H1 (cell line): ENCODE results near the gene MLF1. TPM values are rescaled to one million over a fixed set of nuclear protein-coding genes. Genes with fewer than 3 reads are reported as not detected.
A peak's percentile ranks its signal among the peaks of the same experiment; 100 is the strongest.

ENCODE experiments used
- CTCF ChIA-PET: fragments of 300-600 bp; sonication (Branson Sonifier 250); formaldehyde crosslinking; loops from one replicate; lab custom pipeline; 2021; ENCODE audit not compliant: partially characterized antibody; lab: Charles Lee
- POLR2A ChIA-PET: fragments of 300-600 bp; sonication (Branson Sonifier 250); formaldehyde crosslinking; loops from one replicate; lab custom pipeline; 2021; ENCODE audit warnings: inconsistent platforms; ENCODE audit not compliant: partially characterized antibody; lab: Charles Lee
- DNase-seq, 2 experiments: peaks; one replicate each; pipeline versions ENCODE4 v3.0.0 to v3.0.0-alpha.2; 2010 to 2022; ENCODE audit warnings: low spot score in 2 of 2, low read depth in 1 of 2, mixed read lengths in 1 of 2
- FAIRE-seq: peaks from 2 replicates; lab custom pipeline; 2011; peaks lifted over from hg19 to GRCh38; lab: Jason Lieb, UNC
- H2AFZ ChIP-seq: 2 replicates; pipeline ENCODE4 v1.8.1; 2012; ENCODE audit warnings: low read length, inconsistent platforms
- H2AK5ac ChIP-seq: 2 replicates; pipeline ENCODE4 v1.6.1; 2013; ENCODE audit warnings: low read depth, low read length
- H2BK120ac ChIP-seq: replicated peaks from 2 replicates; pipeline ENCODE3; 2013; ENCODE audit warnings: low read depth, low read length, inconsistent platforms
- H2BK12ac ChIP-seq: 2 replicates; pipeline ENCODE4 v1.6.1; 2013; ENCODE audit warnings: low read depth, low read length
- H2BK15ac ChIP-seq: 2 replicates; pipeline ENCODE4 v1.6.1; 2013; ENCODE audit warnings: low read length
- H2BK20ac ChIP-seq: 2 replicates; pipeline ENCODE4 v1.6.1; 2013; ENCODE audit warnings: low read length
- H2BK5ac ChIP-seq: 2 replicates; pipeline ENCODE4 v1.6.1; 2013; ENCODE audit warnings: low read depth, low read length
- H3K14ac ChIP-seq: 2 replicates; pipeline ENCODE4 v1.6.1; 2013; ENCODE audit warnings: inconsistent platforms; ENCODE audit not compliant: insufficient read length
- H3K18ac ChIP-seq: 2 replicates; pipeline ENCODE4 v1.6.1; 2013; ENCODE audit warnings: low read length; ENCODE audit errors: extremely low read depth
- H3K23ac ChIP-seq: 2 replicates; pipeline ENCODE4 v1.6.1; 2013; ENCODE audit warnings: inconsistent platforms; ENCODE audit not compliant: insufficient read length
- H3K23me2 ChIP-seq: 2 replicates; pipeline ENCODE4 v1.6.1; 2013; ENCODE audit warnings: low read depth, low read length
- H3K27ac ChIP-seq: 2 replicates; pipeline ENCODE4 v1.6.1; 2011; ENCODE audit warnings: low read depth, low read length, inconsistent platforms
- H3K27me3 ChIP-seq, 4 experiments: replicated peaks in 1 of 4; 1 replicate in 1 of 4; 2 replicates in 3 of 4; pipeline versions ENCODE4 v1.6.1 to v1.8.1; 2011 to 2013; ENCODE audit warnings: low read length in 3 of 4, mild to moderate bottlenecking in 3 of 4, inconsistent platforms in 2 of 4, mixed read lengths in 2 of 4, moderate library complexity in 1 of 4; ENCODE audit not compliant: control insufficient read depth in 3 of 4, insufficient read depth in 3 of 4; ENCODE audit errors: extremely low read depth in 1 of 4
- H3K36me3 ChIP-seq, 4 experiments: 2 replicates each; pipeline versions ENCODE4 v1.6.1 to v1.8.1; 2011 to 2013; ENCODE audit warnings: mild to moderate bottlenecking in 4 of 4, low read length in 3 of 4, moderate library complexity in 2 of 4, control low read depth in 1 of 4, inconsistent platforms in 1 of 4; ENCODE audit not compliant: insufficient read depth in 4 of 4, control insufficient read depth in 2 of 4
- H3K4ac ChIP-seq: replicated peaks from 2 replicates; pipeline ENCODE3; 2013; ENCODE audit warnings: low read length, low read depth, mixed read lengths, inconsistent platforms; ENCODE audit not compliant: insufficient read length
- H3K4me1 ChIP-seq, 4 experiments: replicated peaks in 1 of 4; 1 replicate in 1 of 4; 2 replicates in 3 of 4; pipeline versions ENCODE4 v1.6.1 to v1.8.1; 2011 to 2013; ENCODE audit warnings: low read length in 3 of 4, inconsistent platforms in 2 of 4, mixed read lengths in 1 of 4; ENCODE audit not compliant: insufficient read depth in 4 of 4, control insufficient read depth in 3 of 4
- H3K4me2 ChIP-seq, 2 experiments: 2 replicates each; pipeline versions ENCODE4 v1.6.1 to v1.8.1; 2011 to 2013; ENCODE audit warnings: low read depth in 2 of 2, low read length in 2 of 2, control low read depth in 1 of 2, inconsistent platforms in 1 of 2, mild to moderate bottlenecking in 1 of 2; ENCODE audit not compliant: insufficient read depth in 1 of 2
- H3K4me3 ChIP-seq, 4 experiments: fragments of 200-600, 300-600 bp in 1 of 4; sonication (generic), shearing (Covaris generic), sonication (Bioruptor Twin) in 1 of 4; 2 replicates each; pipeline versions ENCODE4 v1.5.1 to v1.8.1; 2011 to 2016; ENCODE audit warnings: low read length in 4 of 4, low read depth in 3 of 4, control low read depth in 2 of 4, inconsistent platforms in 2 of 4, mild to moderate bottlenecking in 2 of 4, mixed read lengths in 1 of 4, moderate library complexity in 1 of 4; ENCODE audit not compliant: insufficient read depth in 2 of 4; ENCODE audit errors: extremely low read depth in 1 of 4
- H3K56ac ChIP-seq: replicated peaks from 2 replicates; pipeline ENCODE3; 2013; ENCODE audit warnings: low read depth, mild to moderate bottlenecking, mixed read lengths, low read length, inconsistent platforms; ENCODE audit not compliant: insufficient read length
- H3K79me1 ChIP-seq: 2 replicates; pipeline ENCODE4 v1.6.1; 2013; ENCODE audit warnings: low read depth, low read length, control low read depth
- H3K79me2 ChIP-seq, 2 experiments: 2 replicates each; pipeline versions ENCODE4 v1.6.1 to v1.8.1; 2012 to 2013; ENCODE audit warnings: low read length in 2 of 2, mild to moderate bottlenecking in 2 of 2, inconsistent platforms in 1 of 2; ENCODE audit not compliant: insufficient read depth in 2 of 2, control insufficient read depth in 1 of 2
- H3K9ac ChIP-seq, 4 experiments: replicated peaks in 1 of 4; 1 replicate in 1 of 4; 2 replicates in 3 of 4; pipeline versions ENCODE4 v1.6.1 to v1.8.1; 2011 to 2013; ENCODE audit warnings: low read depth in 3 of 4, low read length in 3 of 4, control low read depth in 2 of 4, mild to moderate bottlenecking in 2 of 4, moderate library complexity in 2 of 4, inconsistent platforms in 1 of 4; ENCODE audit errors: extremely low read depth in 1 of 4
- H3K9me3 ChIP-seq, 2 experiments: 2 replicates each; pipeline versions ENCODE4 v1.6.1 to v1.8.1; 2012 to 2013; ENCODE audit warnings: mild to moderate bottlenecking in 2 of 2, moderate library complexity in 2 of 2, control low read depth in 1 of 2, inconsistent platforms in 1 of 2, low read depth in 1 of 2, low read length in 1 of 2, mixed read lengths in 1 of 2; ENCODE audit not compliant: insufficient read depth in 2 of 2
- H4K20me1 ChIP-seq, 2 experiments: replicated peaks in 1 of 2; 2 replicates each; pipeline versions ENCODE3 to v1.8.1; 2011 to 2013; ENCODE audit warnings: inconsistent platforms in 2 of 2, low read length in 2 of 2, mild to moderate bottlenecking in 1 of 2; ENCODE audit not compliant: insufficient read depth in 2 of 2, control insufficient read depth in 1 of 2
- H4K5ac ChIP-seq: 2 replicates; pipeline ENCODE4 v1.6.1; 2013; ENCODE audit warnings: low read length, low read depth, mixed read lengths, inconsistent platforms; ENCODE audit not compliant: insufficient read length
- H4K8ac ChIP-seq: 2 replicates; pipeline ENCODE4 v1.8.0; 2013; ENCODE audit warnings: mild to moderate bottlenecking, moderate library complexity, low read length, inconsistent platforms; ENCODE audit not compliant: insufficient read depth; ENCODE audit errors: extremely low read depth
- H4K91ac ChIP-seq: replicated peaks from 2 replicates; pipeline ENCODE3; 2013; ENCODE audit warnings: low read length, mixed read lengths, inconsistent platforms; ENCODE audit not compliant: insufficient read length
- CTCF ChIP-seq, 3 experiments: IDR thresholded peaks; 1 replicate in 2 of 3; 2 replicates in 1 of 3; pipeline versions ENCODE4 v1.5.1 to v1.6.1; 2011; ENCODE audit warnings: low read length in 3 of 3, mild to moderate bottlenecking in 3 of 3, inconsistent platforms in 2 of 3, low read depth in 1 of 3, moderate library complexity in 1 of 3; ENCODE audit not compliant: insufficient read depth in 1 of 3; ENCODE audit errors: control extremely low read depth in 1 of 3
- PHF8 ChIP-seq: fragments of 200-600 bp; sonication (generic); conservative IDR thresholded peaks from 2 replicates; pipeline ENCODE4 v1.7.1; 2012; ENCODE audit warnings: low read depth, mild to moderate bottlenecking, inconsistent platforms, low read length, moderate library complexity
- POLR2AphosphoS5 ChIP-seq: IDR thresholded peaks from 2 replicates; pipeline ENCODE4 v1.6.1; 2011; ENCODE audit warnings: low read depth, low read length
- RAD21 ChIP-seq, 2 experiments: IDR thresholded peaks in 1 of 2; conservative IDR thresholded peaks in 1 of 2; 2 replicates each; pipeline ENCODE4 v1.6.1; 2011; ENCODE audit warnings: low read depth in 2 of 2, low read length in 2 of 2, improper control_type of control experiment in 1 of 2, inconsistent platforms in 1 of 2, mild to moderate bottlenecking in 1 of 2, moderate library complexity in 1 of 2
- SP2 ChIP-seq: IDR thresholded peaks from 2 replicates; pipeline ENCODE4 v1.6.1; 2012; ENCODE audit warnings: mild to moderate bottlenecking, low read length, inconsistent platforms
- polyA plus RNA-seq, 7 experiments: library from polyadenylated mRNA; depleted of rRNA in 3 of 7; stranded (reverse) in 5 of 7; unstranded in 2 of 7; fragments of >200 nt in 5 of 7; fragments of 200-250 nt in 2 of 7; gene quantifications; 1 replicate in 5 of 7; 2 replicates in 1 of 7; 4 replicates in 1 of 7; pipeline versions ENCODE4 v1.2.1 to v1.2.3, GENCODE V29; 2011 to 2013; ENCODE audit warnings: missing spikeins in 2 of 7, mixed read lengths in 2 of 7
- total RNA-seq: library from RNA; stranded (reverse); fragmentation: NEBNext Ultra II Directional; extraction: Animal tissue kit (Norgen Biotek cat#: 25700); gene quantifications from 2 replicates; pipeline ENCODE4 v1.2.1, GENCODE V29; 2021

MLF1 gene
- total and polyA plus RNA-seq, 2 of the 8 experiments (the other 6 are each of a cell fraction or from before 2014, with no cell fraction given) = 13.4 to 48.9 TPM

- H3K9ac ChIP-seq = no peak overlapping the region
- H3K4me3 ChIP-seq = no peak overlapping the region
- no peaks in the 10 kb centered on the region for H3K79me1 ChIP-seq
- H2BK20ac ChIP-seq = no peak overlapping the region
- H3K4me2 ChIP-seq = no peak overlapping the region
- POLR2A ChIA-PET = no interaction called here
- no peak overlapping the region for H2AK5ac ChIP-seq
- no peaks in the 10 kb centered on the region for H3K4me1 ChIP-seq
- H3K14ac ChIP-seq = no peak overlapping the region
- H2BK5ac ChIP-seq = no peak overlapping the region
- H2BK15ac ChIP-seq = no peak overlapping the region
- no peak overlapping the region for H4K5ac ChIP-seq
- no peak overlapping the region for H4K8ac ChIP-seq
- CTCF ChIA-PET = interaction anchor here (0.6 to 2.0 kb wide), 9 partner anchors 8 to 926 kb away, joined by 3 to 9 read pairs (median 4); no protein-coding TSS in a partner anchor
- FAIRE-seq = peak; percentile 32
- no peak overlapping the region for H4K91ac ChIP-seq
- H2BK120ac ChIP-seq = no peak overlapping the region
- H3K56ac ChIP-seq = no peak overlapping the region
- H3K36me3 ChIP-seq = no peaks in the 10 kb centered on the region
- H3K27me3 ChIP-seq = no peaks in the 10 kb centered on the region
- no peak overlapping the region for H2BK12ac ChIP-seq
- no peaks in the 10 kb centered on the region for H3K9me3 ChIP-seq
- no peak for DNase-seq
- no peak overlapping the region for H2AFZ ChIP-seq
- TF ChIP-seq CTCF (IDR thresholded peaks at IDR 0.05; ENCODE audit: control extremely low read depth in 1 of 3, insufficient read depth in 1 of 3, low read depth in 1 of 3, low read length in 3 of 3) = peak in 2 of 3 experiments; percentile 50 to 54; a peak in 2 of 4 replicates
- TF ChIP-seq SP2 = no peak
- no peak for TF ChIP-seq PHF8
- peak; percentile 81 to 83 for TF ChIP-seq RAD21 (IDR thresholded peaks at IDR 0.05 in 1 of 2, conservative IDR thresholded peaks at IDR 0.05 in 1 of 2; ENCODE audit: low read depth in 2 of 2, low read length in 2 of 2)
- no peak for TF ChIP-seq POLR2AphosphoS5
- no peaks in the 10 kb centered on the region for H4K20me1 ChIP-seq
- no peak overlapping the region for H3K4ac ChIP-seq
- no peaks in the 10 kb centered on the region for H3K23me2 ChIP-seq
- no peak overlapping the region for H3K27ac ChIP-seq
- no peak overlapping the region for H3K18ac ChIP-seq
- H3K79me2 ChIP-seq = no peaks in the 10 kb centered on the region
- no peak overlapping the region for H3K23ac ChIP-seq
These were observed 38.8 kb upstream of the MLF1 start for GRCh38 chr3:158532099-158532734.
